ENCODE data around the gene FGF3.

DNA sequence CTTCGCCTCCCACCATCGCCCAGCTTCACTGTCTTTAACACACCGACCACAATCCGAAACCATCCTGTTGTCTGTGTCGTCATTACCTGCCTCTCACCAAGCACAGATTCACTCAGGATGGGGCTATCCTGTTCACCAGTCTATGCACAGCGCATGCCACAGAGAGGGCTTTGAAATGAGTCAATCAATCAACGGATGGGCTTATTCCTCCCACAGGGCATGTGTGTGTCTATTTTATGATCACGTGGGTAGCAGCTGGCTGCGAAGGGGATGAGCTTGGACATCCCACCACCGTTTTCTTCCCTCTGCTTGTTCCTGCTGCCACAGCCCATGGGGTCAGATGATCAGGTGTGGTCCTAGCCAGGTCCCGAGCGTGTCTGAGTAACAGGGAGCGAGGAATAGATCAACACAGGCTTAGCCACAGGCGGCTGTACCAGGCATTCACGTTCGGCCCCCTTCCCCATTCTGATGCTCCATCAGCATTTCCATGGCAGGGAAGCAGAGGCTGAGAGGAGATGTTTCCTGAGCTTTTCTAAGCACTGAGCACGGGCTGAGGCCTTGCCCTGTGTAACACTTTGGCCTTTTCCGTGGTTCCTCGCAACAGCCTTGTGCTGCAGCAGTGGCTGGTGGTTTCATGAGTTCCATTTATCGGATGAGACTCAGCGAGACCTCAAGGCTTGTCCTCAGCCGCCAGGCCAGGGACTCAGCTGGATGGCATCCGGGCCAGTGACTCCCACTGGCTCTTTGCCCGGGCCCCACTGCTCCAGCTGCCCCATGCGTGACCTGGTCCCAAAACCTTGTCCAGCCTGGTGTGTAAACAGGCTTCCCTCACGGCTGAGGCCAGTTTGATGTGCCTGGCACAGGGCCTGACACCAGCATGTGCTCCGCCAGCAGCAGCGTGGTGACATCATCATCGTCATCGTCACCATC is 48.1 kb upstream of the FGF3 start:
- TF ChIP-seq CTCF (IDR thresholded peaks at IDR 0.05) (no peak), EZH2 (IDR thresholded peaks at IDR 0.05) (no peak), EZH2phosphoT487 (IDR thresholded peaks at IDR 0.05) (no peak)

Measured in neural progenitor cell (in vitro differentiated cells).